DND-41 (cell line): Measurements from ENCODE around the gene PIP4K2A.

ENCODE experiments used
- ATAC-seq: fragments of 200-7000 bp; cut with Tn5 transposase; 3 replicates; pipeline ENCODE4 v1.9.1; 2021; ENCODE audit warnings: low read depth; ENCODE audit not compliant: insufficient read depth
- DNase-seq: peaks from one replicate; pipeline ENCODE4 v3.0.0-alpha.2; 2020
- H2AFZ ChIP-seq: 2 replicates; pipeline ENCODE4 v1.6.0; 2012; ENCODE audit warnings: low read depth, low read length
- H3K27ac ChIP-seq: 2 replicates; pipeline ENCODE4 v1.5.1; 2012; ENCODE audit warnings: low read length, inconsistent platforms
- H3K27me3 ChIP-seq: fragments of 200-600 bp; sonication (generic); 2 replicates; pipeline ENCODE4 v1.6.0; 2012; ENCODE audit warnings: low read length, mild to moderate bottlenecking, inconsistent platforms; ENCODE audit not compliant: insufficient read depth, poor library complexity
- H3K36me3 ChIP-seq: 2 replicates; pipeline ENCODE4 v1.5.1; 2012; ENCODE audit warnings: low read length, inconsistent platforms; ENCODE audit not compliant: insufficient read depth
- H3K4me1 ChIP-seq: 2 replicates; pipeline ENCODE4 v1.5.1; 2012; ENCODE audit warnings: mild to moderate bottlenecking, low read length; ENCODE audit not compliant: insufficient read depth
- H3K4me2 ChIP-seq: 2 replicates; pipeline ENCODE4 v1.6.0; 2012; ENCODE audit warnings: mild to moderate bottlenecking, moderate library complexity, low read length, inconsistent platforms; ENCODE audit not compliant: insufficient read depth
- H3K4me3 ChIP-seq, 2 experiments: fragments of 200-600 bp in 1 of 2; shearing (Covaris generic) in 1 of 2; 2 replicates each; pipeline ENCODE4 v1.5.1; 2012 to 2016; ENCODE audit warnings: inconsistent platforms in 2 of 2, low read length in 2 of 2, mild to moderate bottlenecking in 2 of 2, low read depth in 1 of 2, moderate library complexity in 1 of 2
- H3K79me2 ChIP-seq: 2 replicates; pipeline ENCODE4 v1.6.0; 2012; ENCODE audit warnings: low read length, inconsistent platforms; ENCODE audit not compliant: insufficient read depth
- H3K9ac ChIP-seq: 2 replicates; pipeline ENCODE4 v1.6.0; 2012; ENCODE audit warnings: low read depth, mild to moderate bottlenecking, inconsistent platforms, low read length, moderate library complexity
- H3K9me3 ChIP-seq: 2 replicates; pipeline ENCODE4 v1.5.1; 2012; ENCODE audit warnings: low read length, moderate library complexity, mild to moderate bottlenecking, inconsistent platforms; ENCODE audit not compliant: insufficient read depth, severe bottlenecking
- H4K20me1 ChIP-seq: 2 replicates; pipeline ENCODE4 v1.6.0; 2012; ENCODE audit warnings: low read length; ENCODE audit not compliant: insufficient read depth
- CTCF ChIP-seq: IDR thresholded peaks from 2 replicates; pipeline ENCODE4 v1.5.1; 2012; ENCODE audit warnings: borderline replicate concordance, low read length, moderate library complexity, mild to moderate bottlenecking; ENCODE audit not compliant: poor library complexity, severe bottlenecking; ENCODE audit errors: extremely low read depth
- EZH2 ChIP-seq: IDR thresholded peaks from 3 replicates; pipeline ENCODE4 v1.6.1; 2012; ENCODE audit warnings: borderline replicate concordance, low read depth, mild to moderate bottlenecking, moderate library complexity, low read length, inconsistent platforms; ENCODE audit not compliant: severe bottlenecking

Gene PIP4K2A

GRCh38 chr10:22683140-22683389 lies 31.3 kb downstream of the PIP4K2A start:
- H3K9me3 ChIP-seq: no peaks in the 10 kb centered on the region
- H3K36me3 ChIP-seq: no peaks in the 10 kb centered on the region
- TF ChIP-seq EZH2: no peak
- TF ChIP-seq CTCF: no peak
- no peak for DNase-seq
- H3K4me2 ChIP-seq: peak overlapping the region; percentile 55
- no peaks in the 10 kb centered on the region for H3K27me3 ChIP-seq
- H3K4me1 ChIP-seq: peaks cover 87% of the 10 kb centered on the region
- no peak overlapping the region for H2AFZ ChIP-seq
- peak overlapping the region in 1 of 2 experiments; percentile 40; a peak in 2 of 4 replicates for H3K4me3 ChIP-seq
- H4K20me1 ChIP-seq: peaks cover 35% of the 10 kb centered on the region
- peaks cover 83% of the 10 kb centered on the region for H3K79me2 ChIP-seq
- ATAC-seq: peak; percentile 39
- peak overlapping the region; percentile 78 for H3K27ac ChIP-seq
- H3K9ac ChIP-seq: peak overlapping the region; percentile 36

GRCh38 chr10:22682237-22683139 lies 31.9 kb downstream of the PIP4K2A start:
- DNase-seq (peak; percentile 83), ATAC-seq (peak; percentile 81)
- peak overlapping the region in 1 of 2 experiments; percentile 40; a peak in 2 of 4 replicates for H3K4me3 ChIP-seq
- peaks cover 92% of the 10 kb centered on the region for H3K4me1 ChIP-seq
- H3K4me2 ChIP-seq: peak overlapping the region; percentile 55
- peak overlapping the region; percentile 78 for H3K27ac ChIP-seq
- H3K79me2 ChIP-seq: peaks cover 83% of the 10 kb centered on the region
- no peaks in the 10 kb centered on the region for H3K36me3 ChIP-seq
- H3K9me3 ChIP-seq: no peaks in the 10 kb centered on the region
- no peak overlapping the region for H2AFZ ChIP-seq
- no peak for TF ChIP-seq CTCF
- no peak for TF ChIP-seq EZH2
- H3K9ac ChIP-seq: peak overlapping the region; percentile 36
- no peaks in the 10 kb centered on the region for H3K27me3 ChIP-seq
- H4K20me1 ChIP-seq: peaks cover 36% of the 10 kb centered on the region

- Histone ChIP-seq H3K9ac (peak overlapping the region; percentile 36), H2AFZ (no peak overlapping the region), H3K4me2 (peak overlapping the region; percentile 55), H3K36me3 (no peaks in the 10 kb centered on the region), H3K4me1 (peaks cover 92% of the 10 kb centered on the region), H3K4me3 (no peak overlapping the region), H3K9me3 (no peaks in the 10 kb centered on the region), H4K20me1 (peaks cover 37% of the 10 kb centered on the region), H3K79me2 (peaks cover 83% of the 10 kb centered on the region), H3K27ac (peak overlapping the region; percentile 78), H3K27me3 (no peaks in the 10 kb centered on the region)
- no peak for TF ChIP-seq EZH2
- no peak for TF ChIP-seq CTCF
- ATAC-seq (peak; percentile 48), DNase-seq (peak; percentile 46)
Observed at GRCh38 chr10:22681783-22682183, 32.6 kb downstream of the PIP4K2A start.
